Ascending aorta (tissue), 2 donors: ENCODE results near the gene GPR158. TPM values are rescaled to one million over a fixed set of nuclear protein-coding genes. Genes with fewer than 3 reads are reported as not detected.

ENCODE experiments used
- DNase-seq, 2 donors: peaks; one replicate each; pipeline ENCODE4 v3.0.0-alpha.2; 2019; ENCODE audit warnings: low spot score in 2 of 2
- H3K27ac ChIP-seq, 2 donors: fragments of 200-600 bp; sonication (generic); one replicate each; pipeline ENCODE4 v1.5.1; 2016 to 2017; ENCODE audit warnings: mild to moderate bottlenecking in 1 of 2
- H3K27me3 ChIP-seq: fragments of 200-600 bp; sonication (generic); one replicate; pipeline ENCODE4 v1.5.1; 2017
- H3K36me3 ChIP-seq, 2 donors: fragments of 200-600 bp; sonication (generic); one replicate each; pipeline ENCODE4 v1.5.1; 2016
- H3K4me1 ChIP-seq, 2 donors: fragments of 200-600 bp; sonication (generic); one replicate each; pipeline ENCODE4 v1.5.1; 2016 to 2017; ENCODE audit warnings: mild to moderate bottlenecking in 1 of 2
- H3K4me3 ChIP-seq, 2 donors: fragments of 200-600 bp; sonication (generic); one replicate each; pipeline ENCODE4 v1.5.1; 2016 to 2017; ENCODE audit warnings: mild to moderate bottlenecking in 1 of 2
- H3K9me3 ChIP-seq, 2 donors: fragments of 200-600 bp; sonication (generic); one replicate each; pipeline ENCODE4 v1.5.1; 2016
- CTCF ChIP-seq, 3 experiments: fragments of 200-600 bp in 2 of 3; fragments of 450-650 bp in 1 of 3; sonication (generic) in 2 of 3; IDR thresholded peaks; one replicate each; pipeline ENCODE4 v1.5.1; 2016 to 2019; ENCODE audit warnings: antibody characterized with exemption in 3 of 3, mild to moderate bottlenecking in 1 of 3, moderate library complexity in 1 of 3
- intact Hi-C: fragments of 100-400 bp; cut with DNase I; formaldehyde crosslinking; loops from one replicate; pipeline ENCODE4 v1.15.1; 2023
- total RNA-seq: library from RNA; depleted of rRNA; stranded (reverse); fragments of >200 nt; gene quantifications from one replicate; pipeline ENCODE4 v1.1.0, GENCODE V29; 2016

Gene GPR158
- not detected for total RNA-seq

GRCh38 chr10:25174461-25175230, at the start of gene GPR158:
Gene GPR158 (plus strand): TSS chr10:25175001. CDS start chr10:25175421, 420 bp downstream.
- Histone ChIP-seq H3K36me3 (no peaks in the 10 kb centered on the region), H3K4me3 (peak within 1 kb of the TSS; percentile 42 to 64), H3K9me3 (no peaks in the 10 kb centered on the region), H3K27ac (no peak within 1 kb of the TSS), H3K4me1 (peaks cover 3 to 15% of the 10 kb centered on the region in 2 donors), H3K27me3 (peaks cover 19% of the 10 kb centered on the region)
- TF ChIP-seq CTCF (IDR thresholded peaks at IDR 0.05): no peak
- DNase-seq: peak; percentile 53 to 90
- intact Hi-C loops: loop anchor here (2.0 kb wide), 1 partner anchor 158 kb away; the partner anchor contains the start of genes ENKUR and THNSL1

- intact Hi-C loops: no loop called here
- no peaks in the 10 kb centered on the region for H3K9me3 ChIP-seq
- no peaks in the 10 kb centered on the region for H3K27me3 ChIP-seq
- TF ChIP-seq CTCF (IDR thresholded peaks at IDR 0.05): no peak
- DNase-seq: no peak
- no peaks in the 10 kb centered on the region for H3K4me1 ChIP-seq
- no peaks in the 10 kb centered on the region for H3K36me3 ChIP-seq
- H3K27ac ChIP-seq: no peak overlapping the region
- no peak overlapping the region for H3K4me3 ChIP-seq
Measured at GRCh38 chr10:25125201-25125611, 49.6 kb upstream of the GPR158 start.

GRCh38 chr10:25129592-25129991, 45.2 kb upstream of the GPR158 start:
- H3K4me3 ChIP-seq: no peak overlapping the region
- no peaks in the 10 kb centered on the region for H3K27me3 ChIP-seq

GRCh38 chr10:25130906-25131305, 43.9 kb upstream of the GPR158 start:
- no peak for TF ChIP-seq CTCF (IDR thresholded peaks at IDR 0.05)
- intact Hi-C loops: no loop called here
- Histone ChIP-seq H3K27me3 (no peaks in the 10 kb centered on the region), H3K27ac (no peak overlapping the region), H3K9me3 (no peaks in the 10 kb centered on the region), H3K4me3 (no peak overlapping the region), H3K36me3 (no peaks in the 10 kb centered on the region), H3K4me1 (no peaks in the 10 kb centered on the region)
- no peak for DNase-seq

More at GRCh38 chr10:25129592-25129991, 45.2 kb upstream of the GPR158 start:
- no peak for DNase-seq
- intact Hi-C loops: no loop called here
- no peak overlapping the region for H3K27ac ChIP-seq
- no peaks in the 10 kb centered on the region for H3K36me3 ChIP-seq
- H3K9me3 ChIP-seq: no peaks in the 10 kb centered on the region
- TF ChIP-seq CTCF (IDR thresholded peaks at IDR 0.05): no peak
- H3K4me1 ChIP-seq: no peaks in the 10 kb centered on the region

GRCh38 chr10:25142116-25142864, 32.5 kb upstream of the GPR158 start:
- no peak overlapping the region for H3K27ac ChIP-seq
- H3K4me1 ChIP-seq: no peaks in the 10 kb centered on the region
- intact Hi-C loops: no loop called here
- TF ChIP-seq CTCF (IDR thresholded peaks at IDR 0.05): no peak
- no peaks in the 10 kb centered on the region for H3K9me3 ChIP-seq
- no peak for DNase-seq
- H3K4me3 ChIP-seq: no peak overlapping the region
- H3K36me3 ChIP-seq: no peaks in the 10 kb centered on the region
- no peaks in the 10 kb centered on the region for H3K27me3 ChIP-seq
